Measurements from ENCODE around the gene AWAT2.

- no peak for TF ChIP-seq POLR2A (IDR thresholded peaks at IDR 0.05)
- no peak for TF ChIP-seq CTCF (IDR thresholded peaks at IDR 0.05)
Measured at GRCh38 chrX:70013466-70014381, 36.0 kb downstream of the AWAT2 start.

Data from breast epithelium (tissue), 3 donors.